Uterus (tissue), 4 donors: ENCODE measurements around the gene TOMM5. TPM values are rescaled to one million over a fixed set of nuclear protein-coding genes. Genes with fewer than 3 reads are reported as not detected.
"Not testable (repeated sequence)": the region's sequence is repeated elsewhere in the genome, so short reads cannot be mapped to it uniquely, and the experiment has no call there.

Experiments used
- DNase-seq, 2 donors: peaks; one replicate each; pipeline ENCODE4 v3.0.0-alpha.2; 2019 to 2020
- H3K27ac ChIP-seq, 2 donors: fragments of 200-600 bp; sonication (generic); 1 replicate in 1 of 2; 2 replicates in 1 of 2; pipeline ENCODE4 v1.5.1; 2016 to 2018
- H3K27me3 ChIP-seq, 2 donors: fragments of 200-600 bp; sonication (generic); one replicate each; pipeline ENCODE4 v1.5.1; 2018 to 2019; ENCODE audit warnings: control low read depth in 1 of 2
- H3K36me3 ChIP-seq, 2 donors: fragments of 200-600 bp; sonication (generic); one replicate each; pipeline ENCODE4 v1.5.1; 2019; ENCODE audit warnings: control low read depth in 1 of 2
- H3K4me1 ChIP-seq, 2 donors: fragments of 200-600 bp; sonication (generic); one replicate each; pipeline ENCODE4 v1.5.1; 2018 to 2019; ENCODE audit warnings: control low read depth in 1 of 2
- H3K4me3 ChIP-seq, 2 donors: fragments of 200-600 bp; sonication (generic); 1 replicate in 1 of 2; 2 replicates in 1 of 2; pipeline ENCODE4 v1.5.1; 2018 to 2019; ENCODE audit warnings: mild to moderate bottlenecking in 1 of 2
- H3K9me3 ChIP-seq, 2 donors: fragments of 200-600 bp; sonication (generic); one replicate each; pipeline ENCODE4 v1.5.1; 2019; ENCODE audit warnings: control low read depth in 1 of 2
- CTCF ChIP-seq, 4 experiments: fragments of 200-600 bp in 2 of 4; fragments of 450-650 bp in 2 of 4; sonication (generic) in 2 of 4; IDR thresholded peaks; one replicate each; pipeline ENCODE4 v1.5.1; 2016 to 2019; ENCODE audit warnings: antibody characterized with exemption in 4 of 4, mild to moderate bottlenecking in 2 of 4, moderate library complexity in 1 of 4
- POLR2A ChIP-seq, 2 donors: fragments of 450-650 bp; IDR thresholded peaks; one replicate each; pipeline ENCODE4 v1.6.1; 2016; ENCODE audit warnings: antibody characterized with exemption in 2 of 2, mild to moderate bottlenecking in 1 of 2, moderate library complexity in 1 of 2
- intact Hi-C: fragments of 100-400 bp; cut with DNase I; formaldehyde crosslinking; loops from one replicate; pipeline ENCODE4 v1.15.1; 2023; ENCODE audit warnings: low total_unique reads
- total RNA-seq, 4 donors: library from RNA; depleted of rRNA in 3 of 4; stranded (reverse); fragments of >200 nt in 3 of 4; gene quantifications; one replicate each; pipeline versions ENCODE4 v1.1.0 to v1.2.4, GENCODE V29; 2014 to 2023
- donor health status: DM: yes; HTN: yes; CAD: no.

Gene TOMM5
- total RNA-seq, 4 donors from 2014 or later = 58.1 to 136 (median 94.7) TPM

- TF ChIP-seq POLR2A (IDR thresholded peaks at IDR 0.05) (no peak), CTCF (IDR thresholded peaks at IDR 0.05) (no peak)
- Histone ChIP-seq H3K27ac (no peak overlapping the region), H3K27me3 (no peaks in the 10 kb centered on the region), H3K4me1 (no peaks in the 10 kb centered on the region), H3K36me3 (no peaks in the 10 kb centered on the region), H3K4me3 (no peak overlapping the region), H3K9me3 (no peaks in the 10 kb centered on the region)
- DNase-seq = no peak
- intact Hi-C loops = no loop called here
These were observed 10.4 kb upstream of the TOMM5 start for GRCh38 chr9:37602817-37603216.

GRCh38 chr9:37602061-37602460 lies 9.7 kb upstream of the TOMM5 start:
- intact Hi-C loops, H3K4me3 ChIP-seq, H3K4me1 ChIP-seq, H3K9me3 ChIP-seq, H3K27me3 ChIP-seq, H3K36me3 ChIP-seq, DNase-seq, H3K27ac ChIP-seq: not testable (repeated sequence)

- intact Hi-C loops = no loop called here
- Histone ChIP-seq H3K27me3 (no peaks in the 10 kb centered on the region), H3K4me1 (peaks cover 0 to 2% of the 10 kb centered on the region in 2 donors)
These were observed 4.1 kb upstream of the TOMM5 start for GRCh38 chr9:37596504-37596903.

GRCh38 chr9:37593883-37594448 lies 1.6 kb upstream of the TOMM5 start:
- intact Hi-C loops = no loop called here
- Histone ChIP-seq H3K36me3 (no peaks in the 10 kb centered on the region), H3K4me1 (peaks cover 9 to 15% of the 10 kb centered on the region in 2 donors), H3K27me3 (no peaks in the 10 kb centered on the region), H3K27ac (peak overlapping the region in 1 of 2 donors; percentile 42), H3K4me3 (peak overlapping the region in 1 of 2 donors; percentile 11), H3K9me3 (no peaks in the 10 kb centered on the region)
- no peak for TF ChIP-seq POLR2A (IDR thresholded peaks at IDR 0.05)
- DNase-seq = no peak

More at GRCh38 chr9:37596504-37596903, 4.1 kb upstream of the TOMM5 start:
- Histone ChIP-seq H3K4me3 (no peak overlapping the region), H3K27ac (no peak overlapping the region), H3K9me3 (no peaks in the 10 kb centered on the region), H3K36me3 (no peaks in the 10 kb centered on the region)
- no peak for DNase-seq
- TF ChIP-seq CTCF (IDR thresholded peaks at IDR 0.05) (no peak), POLR2A (IDR thresholded peaks at IDR 0.05) (no peak)

- intact Hi-C loops = no loop called here
- no peak overlapping the region for H3K27ac ChIP-seq
- no peaks in the 10 kb centered on the region for H3K27me3 ChIP-seq
- DNase-seq = no peak
- no peak for TF ChIP-seq POLR2A (IDR thresholded peaks at IDR 0.05)
- no peak for TF ChIP-seq CTCF (IDR thresholded peaks at IDR 0.05)
- H3K4me3 ChIP-seq = no peak overlapping the region
- no peaks in the 10 kb centered on the region for H3K9me3 ChIP-seq
- H3K4me1 ChIP-seq = peaks cover 9 to 15% of the 10 kb centered on the region in 2 donors
- H3K36me3 ChIP-seq = no peaks in the 10 kb centered on the region
These were observed 4.9 kb downstream of the TOMM5 start for GRCh38 chr9:37587521-37587920.

GRCh38 chr9:37583522-37584121 lies 8.8 kb downstream of the TOMM5 start:
- no peaks in the 10 kb centered on the region for H3K9me3 ChIP-seq
- DNase-seq = no peak
- no peaks in the 10 kb centered on the region for H3K27me3 ChIP-seq
- intact Hi-C loops = no loop called here
- no peaks in the 10 kb centered on the region for H3K4me1 ChIP-seq
- H3K36me3 ChIP-seq = no peaks in the 10 kb centered on the region
- no peak overlapping the region for H3K27ac ChIP-seq
- no peak overlapping the region for H3K4me3 ChIP-seq
- TF ChIP-seq POLR2A (IDR thresholded peaks at IDR 0.05) = no peak
- no peak for TF ChIP-seq CTCF (IDR thresholded peaks at IDR 0.05)
